GM13977 (cell line): ENCODE measurements around the gene CDK17.

Source experiments
- DNase-seq: peaks from one replicate; pipeline ENCODE4 v3.0.0; 2012; ENCODE audit warnings: low spot score
- CTCF ChIP-seq: IDR thresholded peaks from 2 replicates; pipeline ENCODE4 v1.5.1; 2012; ENCODE audit warnings: mild to moderate bottlenecking, control low read depth; ENCODE audit not compliant: insufficient read depth; ENCODE audit errors: extremely low read depth, missing control alignments
- in situ Hi-C: fragments of 300-500 bp; cut with MboI; formaldehyde crosslinking; loops from one replicate; pipeline ENCODE4 v1.12.0; 2022; ENCODE audit warnings: low sequenced_read_pairs, low pct_unique_long_range_greater_than_20kb, mixed read lengths, inconsistent platforms; ENCODE audit not compliant: unreplicated experiment

The CDK17 gene

GRCh38 chr12:96228566-96229248 lies 171.5 kb downstream of the CDK17 start:
- DNase-seq = no peak
- no peak for TF ChIP-seq CTCF
- in situ Hi-C loops = no loop called here
